Fibroblast of skin of abdomen (primary cell): ENCODE results near the gene C1orf210.

Experiments used
- DNase-seq: peaks from one replicate; pipeline ENCODE4 v3.0.0-alpha.2; 2013

C1orf210 gene

GRCh38 chr1:43273708-43274107 is 11.7 kb downstream of the C1orf210 start:
- no peak for DNase-seq

- no peak for DNase-seq
Measured at GRCh38 chr1:43272576-43273571, 12.5 kb downstream of the C1orf210 start.

GRCh38 chr1:43272161-43272560 is 13.2 kb downstream of the C1orf210 start:
- DNase-seq, result no peak

- peak; percentile 13 for DNase-seq
Measured at GRCh38 chr1:43271186-43272118, 13.9 kb downstream of the C1orf210 start.

- no peak for DNase-seq
Measured at GRCh38 chr1:43270421-43271095, 14.8 kb downstream of the C1orf210 start.

GRCh38 chr1:43269627-43270375 is 15.6 kb downstream of the C1orf210 start, which contains the start of gene TMEM125:
Gene TMEM125 (plus strand): TSS chr1:43269983. CDS start chr1:43272723, 2,740 bp downstream.
- no peak for DNase-seq

- no peak for DNase-seq
Measured at GRCh38 chr1:43267818-43268425, 17.5 kb downstream of the C1orf210 start.

GRCh38 chr1:43267291-43267805 is 18.0 kb downstream of the C1orf210 start:
- peak; percentile 72 for DNase-seq

GRCh38 chr1:43266881-43267280 is 18.5 kb downstream of the C1orf210 start:
- DNase-seq, result no peak

GRCh38 chr1:43265431-43265830 is 19.9 kb downstream of the C1orf210 start:
- DNase-seq, result no peak

- DNase-seq, result no peak
Measured at GRCh38 chr1:43258370-43258769, 27.0 kb downstream of the C1orf210 start.

- no peak for DNase-seq
Measured at GRCh38 chr1:43256675-43257570, 28.5 kb downstream of the C1orf210 start.

GRCh38 chr1:43255438-43256210 is 29.8 kb downstream of the C1orf210 start:
- no peak for DNase-seq

- DNase-seq, result no peak
Measured at GRCh38 chr1:43253876-43254275, 31.5 kb downstream of the C1orf210 start.

- no peak for DNase-seq
Measured at GRCh38 chr1:43253173-43253572, 32.2 kb downstream of the C1orf210 start.

- no peak for DNase-seq
Measured at GRCh38 chr1:43252225-43252624, 33.2 kb downstream of the C1orf210 start.

GRCh38 chr1:43251024-43251423 is 34.4 kb downstream of the C1orf210 start:
- DNase-seq, result no peak

GRCh38 chr1:43250351-43250761 is 35.0 kb downstream of the C1orf210 start:
- no peak for DNase-seq
